Spinal cord (tissue), 10 donors: ENCODE results near the gene ZNF565. TPM values are rescaled to one million over a fixed set of nuclear protein-coding genes. Genes with fewer than 3 reads are reported as not detected.
"Not testable (repeated sequence)": the region's sequence is repeated elsewhere in the genome, so short reads cannot be mapped to it uniquely, and the experiment has no call there.

ENCODE experiments used
- DNase-seq, 6 donors: peaks; one replicate each; pipeline versions ENCODE4 v3.0.0 to v3.0.0-alpha.2; 2013 to 2015; ENCODE audit warnings: low spot score in 6 of 6, low read depth in 4 of 6
- H3K27ac ChIP-seq: one replicate; pipeline ENCODE4 v1.5.1; 2013; ENCODE audit warnings: low read depth, low read length, control low read depth
- H3K27me3 ChIP-seq: one replicate; pipeline ENCODE4 v1.6.1; 2013; ENCODE audit warnings: low read length; ENCODE audit not compliant: control insufficient read depth, insufficient read depth
- H3K36me3 ChIP-seq: one replicate; pipeline ENCODE4 v1.6.1; 2013; ENCODE audit warnings: low read length; ENCODE audit not compliant: control insufficient read depth, insufficient read depth
- H3K4me1 ChIP-seq: one replicate; pipeline ENCODE4 v1.6.1; 2013; ENCODE audit warnings: low read length; ENCODE audit not compliant: control insufficient read depth, insufficient read depth
- H3K4me3 ChIP-seq: one replicate; pipeline ENCODE4 v1.5.1; 2013; ENCODE audit warnings: low read depth, low read length, control low read depth
- H3K9me3 ChIP-seq: one replicate; pipeline ENCODE4 v1.6.1; 2013; ENCODE audit warnings: low read length; ENCODE audit not compliant: control insufficient read depth, insufficient read depth
- WGBS: methylation state at CpG from one replicate; pipeline ENCODE4 v1.1.5; 2013; ENCODE audit warnings: missing lambda C conversion rate; ENCODE audit not compliant: insufficient coverage; 5-methylcytosine and 5-hydroxymethylcytosine counted together
- polyA plus RNA-seq, 2 donors: library from polyadenylated mRNA; unstranded; fragments of 120-200 nt; gene quantifications; one replicate each; pipeline ENCODE4 v1.2.1, GENCODE V29; 2013; ENCODE audit not compliant: insufficient read length in 2 of 2
- total RNA-seq, 2 donors: library from RNA; depleted of rRNA in 1 of 2; stranded (reverse); fragments of 120-200 nt in 1 of 2; fragments of >200 nt in 1 of 2; gene quantifications; one replicate each; pipeline versions ENCODE4 v1.2.3 to v1.2.4, GENCODE V29; 2013 to 2014
- donor health status: healthy.

The ZNF565 gene
- total and polyA plus RNA-seq, 4 donors: 9.7 to 12.9 (median 11.6) TPM

- H3K27me3 ChIP-seq, DNase-seq: not testable (repeated sequence)
- 92% methylated on average over 2 of the region's 5 CpGs for WGBS
These were observed 27.7 kb downstream of the ZNF565 start for GRCh38 chr19:36186722-36187121.

GRCh38 chr19:36183245-36183628 lies 31.2 kb downstream of the ZNF565 start:
- H3K27me3 ChIP-seq: no peaks in the 10 kb centered on the region
- 94% methylated on average over 4 of the region's 10 CpGs for WGBS
- peaks cover 33% of the 10 kb centered on the region for H3K36me3 ChIP-seq
- H3K4me3 ChIP-seq: no peak overlapping the region
- DNase-seq: no peak
- no peaks in the 10 kb centered on the region for H3K4me1 ChIP-seq
- H3K9me3 ChIP-seq: no peaks in the 10 kb centered on the region
- H3K27ac ChIP-seq: no peak overlapping the region

More at GRCh38 chr19:36186722-36187121, 27.7 kb downstream of the ZNF565 start:
- H3K4me1 ChIP-seq, H3K27ac ChIP-seq, H3K4me3 ChIP-seq, H3K9me3 ChIP-seq: not testable (repeated sequence)
- H3K36me3 ChIP-seq: peaks cover 31% of the 10 kb centered on the region

GRCh38 chr19:36182612-36183244 lies 31.7 kb downstream of the ZNF565 start:
- Histone ChIP-seq H3K27me3 (no peaks in the 10 kb centered on the region), H3K4me3 (no peak overlapping the region), H3K27ac (no peak overlapping the region), H3K9me3 (no peaks in the 10 kb centered on the region), H3K4me1 (no peaks in the 10 kb centered on the region), H3K36me3 (peaks cover 29% of the 10 kb centered on the region)
- WGBS: 70% methylated on average over 2 of the region's 17 CpGs
- DNase-seq: no peak

GRCh38 chr19:36179077-36179476 lies 35.4 kb downstream of the ZNF565 start:
- not testable (repeated sequence) for H3K4me3 ChIP-seq, H3K27ac ChIP-seq, H3K4me1 ChIP-seq, H3K27me3 ChIP-seq, H3K9me3 ChIP-seq, DNase-seq
- H3K36me3 ChIP-seq: peaks cover 19% of the 10 kb centered on the region
- no CpG with 5 or more reads among the region's 2 CpGs for WGBS

- H3K36me3 ChIP-seq, DNase-seq, H3K27me3 ChIP-seq, H3K4me1 ChIP-seq, H3K9me3 ChIP-seq, H3K4me3 ChIP-seq, H3K27ac ChIP-seq: not testable (repeated sequence)
- 80% methylated on average over 1 of the region's 8 CpGs for WGBS
These were observed 40.6 kb downstream of the ZNF565 start for GRCh38 chr19:36173846-36174245.

GRCh38 chr19:36172852-36173251 lies 41.6 kb downstream of the ZNF565 start:
- Histone ChIP-seq H3K9me3 (no peaks in the 10 kb centered on the region), H3K4me3 (no peak overlapping the region), H3K27ac (no peak overlapping the region), H3K27me3 (no peaks in the 10 kb centered on the region), H3K4me1 (peaks cover 4% of the 10 kb centered on the region), H3K36me3 (no peaks in the 10 kb centered on the region)
- DNase-seq: no peak
- 87% methylated on average over 3 of the region's 5 CpGs for WGBS

- peak in 2 of 6 donors; percentile 18 for DNase-seq
- H3K4me1 ChIP-seq: peaks cover 4% of the 10 kb centered on the region
- H3K9me3 ChIP-seq: no peaks in the 10 kb centered on the region
- H3K27ac ChIP-seq: no peak overlapping the region
- H3K27me3 ChIP-seq: no peaks in the 10 kb centered on the region
- no peak overlapping the region for H3K4me3 ChIP-seq
- WGBS: 57% methylated on average over 6 of the region's 9 CpGs
- no peaks in the 10 kb centered on the region for H3K36me3 ChIP-seq
These were observed 45.2 kb downstream of the ZNF565 start for GRCh38 chr19:36169084-36169760.

- Histone ChIP-seq H3K4me3 (no peak overlapping the region), H3K27me3 (no peaks in the 10 kb centered on the region), H3K36me3 (peaks cover 2% of the 10 kb centered on the region), H3K27ac (no peak overlapping the region), H3K9me3 (no peaks in the 10 kb centered on the region), H3K4me1 (no peaks in the 10 kb centered on the region)
- 98% methylated on average over 12 of the region's 12 CpGs for WGBS
- DNase-seq: no peak
These were observed 50.7 kb downstream of the ZNF565 start for GRCh38 chr19:36163813-36164212.

- Histone ChIP-seq H3K4me1 (no peaks in the 10 kb centered on the region), H3K27me3 (no peaks in the 10 kb centered on the region), H3K36me3 (peaks cover 2% of the 10 kb centered on the region), H3K4me3 (no peak overlapping the region), H3K9me3 (no peaks in the 10 kb centered on the region), H3K27ac (no peak overlapping the region)
- no peak for DNase-seq
- 77% methylated on average over 6 of the region's 7 CpGs for WGBS
These were observed 53.5 kb downstream of the ZNF565 start for GRCh38 chr19:36160821-36161596.
